ENCODE results near the gene HIC1.
A peak's percentile ranks its signal among the peaks of the same experiment; 100 is the strongest.

HIC1 gene

DNA sequence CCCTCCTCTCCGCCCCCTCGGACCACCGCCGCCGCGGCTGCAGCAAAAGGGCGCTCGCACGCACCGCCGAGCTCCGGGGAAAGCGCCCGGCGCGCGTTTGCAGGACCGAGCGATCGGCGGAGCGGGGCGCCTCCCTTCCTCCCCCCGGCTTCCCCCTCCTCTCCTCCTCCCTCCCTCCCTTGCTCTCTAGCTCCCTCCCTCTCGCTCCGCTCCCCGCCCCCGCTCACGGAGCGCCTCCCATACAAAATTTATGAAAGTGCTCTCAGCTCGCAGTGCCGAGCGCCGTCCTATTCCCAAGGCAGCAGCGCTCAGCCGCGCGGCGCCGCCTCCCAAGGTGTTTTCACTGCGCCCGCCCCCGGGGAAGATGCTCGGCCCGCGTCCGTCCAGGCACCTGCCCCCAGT, 29.7 kb upstream of the HIC1 start, which contains the start of gene RTN4RL1:
Gene RTN4RL1, minus strand, starts transcription at position 115 of the 402 bp plus-strand sequence. CDS start 469 bp downstream, outside the sequence.
- DNase-seq: peak; percentile 66

DNA sequence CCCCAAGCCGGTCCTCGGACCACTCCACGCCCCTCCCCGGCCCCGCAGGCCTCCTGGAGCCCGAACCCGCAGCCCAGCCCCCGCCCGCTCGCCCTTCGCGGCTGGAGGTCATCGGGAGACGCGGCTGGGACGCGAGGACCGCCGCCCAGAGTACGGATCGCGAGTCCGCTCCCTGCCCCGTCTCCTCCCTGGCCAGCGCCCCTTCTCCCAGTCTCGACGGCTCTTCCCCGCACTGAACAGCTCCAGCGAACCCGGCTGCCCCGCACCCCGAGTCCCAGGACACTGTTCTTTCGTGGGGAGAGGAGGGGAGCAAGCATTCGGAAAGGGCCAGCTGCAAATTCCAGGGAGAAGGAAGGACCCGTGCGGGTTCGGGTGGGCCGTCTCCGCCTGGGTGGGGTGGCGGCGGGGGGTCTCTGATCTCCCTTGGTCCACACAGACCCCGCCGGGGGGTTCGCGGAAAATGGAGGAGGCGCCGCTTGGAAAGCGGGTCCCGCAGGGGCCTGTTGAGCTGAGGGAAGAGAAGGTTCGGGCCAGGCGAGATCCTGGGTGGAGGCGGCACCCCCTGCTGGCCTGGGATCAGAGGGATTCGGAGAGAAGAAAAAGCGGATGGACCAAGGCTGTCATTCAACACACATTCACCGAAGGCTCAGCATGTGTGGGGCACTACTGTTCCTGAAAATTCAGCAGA, 29.1 kb upstream of the HIC1 start:
- peak; percentile 47 for DNase-seq

DNA sequence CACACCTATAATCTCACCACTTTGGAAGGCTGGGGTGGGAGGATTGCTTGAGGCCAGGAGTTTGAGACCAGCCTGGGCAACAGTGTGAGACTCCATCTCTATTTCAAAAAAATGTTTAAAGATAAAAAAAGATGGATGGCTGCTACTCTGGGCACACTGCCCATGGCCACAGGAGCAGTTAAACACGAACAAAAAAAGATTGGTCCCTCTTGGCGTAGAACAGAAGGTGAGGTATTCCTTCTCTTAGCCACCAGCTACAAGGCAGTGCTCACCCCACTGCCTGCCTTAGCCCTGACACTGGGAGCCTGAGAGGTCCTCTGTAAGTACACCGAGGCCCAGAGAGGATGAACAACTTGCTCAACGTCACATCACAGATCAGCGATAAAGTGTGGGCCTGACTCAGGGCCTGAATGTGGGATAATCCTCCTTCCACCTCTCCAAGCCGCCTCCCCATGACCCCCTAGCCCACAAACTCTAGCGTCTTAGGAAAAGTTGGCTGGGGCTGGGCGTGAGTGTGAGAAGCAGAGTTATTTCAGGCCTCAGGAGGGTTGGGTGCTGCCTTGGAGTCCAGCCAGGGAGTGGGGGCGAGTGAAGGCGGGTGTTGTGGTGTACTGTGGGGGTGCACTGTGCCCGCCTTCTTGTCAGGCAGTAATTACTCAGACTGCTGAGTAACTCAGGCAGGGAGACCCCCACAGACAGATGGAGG, 27.2 kb upstream of the HIC1 start:
- no peak for DNase-seq

DNA sequence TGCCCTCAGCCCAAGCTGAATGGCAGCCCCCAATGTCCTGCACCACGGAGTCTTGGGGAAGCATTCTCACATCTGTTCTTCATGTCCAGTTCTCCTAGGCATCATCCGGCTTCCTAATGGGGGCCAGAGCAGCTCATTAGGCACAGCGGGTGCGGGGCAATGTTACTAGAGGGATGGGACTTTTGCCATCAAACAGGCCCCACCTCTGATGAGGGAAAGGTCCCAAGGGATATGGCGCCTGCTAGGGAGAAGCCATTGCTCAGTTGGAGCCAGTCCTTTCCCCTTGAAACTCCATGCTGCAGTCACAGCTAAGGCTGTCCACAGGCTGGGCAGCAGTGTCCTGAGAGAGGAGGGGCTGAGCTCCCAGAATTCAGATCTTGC, 26.7 kb upstream of the HIC1 start:
- DNase-seq: no peak

DNA sequence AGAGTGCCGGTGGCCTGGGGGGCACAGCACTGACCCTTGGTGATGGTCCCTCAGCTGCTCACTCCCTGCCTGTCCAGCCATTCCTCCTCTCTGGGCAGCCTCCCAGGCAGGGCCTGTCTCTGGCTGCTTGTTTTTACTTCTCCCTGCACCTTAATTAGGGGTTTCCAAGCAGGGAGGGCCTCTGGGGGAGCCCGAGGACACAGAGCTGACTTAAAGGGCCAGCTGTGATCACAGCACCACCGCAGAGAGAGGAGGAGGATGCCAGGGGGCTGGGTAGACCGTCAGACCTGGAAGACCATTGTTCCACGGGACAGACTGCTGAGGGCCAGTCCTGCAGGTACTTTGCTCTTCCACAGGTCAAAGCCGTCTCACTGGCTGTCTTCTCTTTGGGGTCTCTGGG, 26.2 kb upstream of the HIC1 start:
- DNase-seq: no peak

DNA sequence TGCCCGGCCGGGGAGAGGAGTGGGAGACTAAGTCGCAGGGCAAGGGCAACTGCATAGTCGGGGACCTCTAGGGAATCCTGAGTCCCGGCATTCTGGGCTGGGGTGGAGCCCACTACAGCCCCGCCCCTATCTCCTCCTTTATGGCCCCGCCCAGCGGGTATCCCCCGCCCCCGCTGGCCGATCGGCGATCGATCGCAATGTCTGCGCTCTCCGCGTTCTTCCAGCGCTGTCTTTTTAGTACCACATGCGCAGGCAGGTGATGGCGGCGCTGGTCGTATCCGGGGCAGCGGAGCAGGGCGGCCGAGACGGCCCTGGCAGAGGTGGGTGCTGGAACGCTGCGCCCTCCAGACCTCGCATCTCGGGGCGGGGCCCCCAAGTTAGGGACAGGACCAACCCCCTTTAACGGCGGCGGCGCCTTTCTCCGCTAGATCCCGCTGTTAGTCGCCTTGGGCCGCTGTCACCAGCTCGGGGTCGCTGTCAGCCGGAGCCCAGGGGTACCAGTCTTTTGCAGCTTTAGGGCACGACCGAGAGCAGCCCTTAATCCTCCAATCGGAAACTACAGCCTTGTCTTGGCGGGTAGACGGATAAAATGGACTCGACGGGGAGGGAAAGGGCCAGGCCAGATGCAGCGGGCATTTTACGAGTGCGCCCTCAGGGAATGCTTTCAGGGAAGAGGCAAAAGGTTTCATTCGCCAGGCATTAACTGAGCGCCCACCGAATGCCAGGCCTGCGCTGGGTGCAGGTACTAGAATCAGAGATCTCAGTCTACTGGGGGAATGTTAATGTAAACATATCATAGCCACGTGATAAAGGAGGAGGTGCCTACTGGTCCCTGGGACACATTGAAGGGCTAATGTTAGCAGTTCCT, 24.8 kb upstream of the HIC1 start, which contains the start of gene DPH1:
Gene DPH1, plus strand, starts transcription at position 243 of the 868 bp plus-strand sequence. Its CDS starts 17 bp downstream, at position 260.
- peak; percentile 78 for DNase-seq

DNA sequence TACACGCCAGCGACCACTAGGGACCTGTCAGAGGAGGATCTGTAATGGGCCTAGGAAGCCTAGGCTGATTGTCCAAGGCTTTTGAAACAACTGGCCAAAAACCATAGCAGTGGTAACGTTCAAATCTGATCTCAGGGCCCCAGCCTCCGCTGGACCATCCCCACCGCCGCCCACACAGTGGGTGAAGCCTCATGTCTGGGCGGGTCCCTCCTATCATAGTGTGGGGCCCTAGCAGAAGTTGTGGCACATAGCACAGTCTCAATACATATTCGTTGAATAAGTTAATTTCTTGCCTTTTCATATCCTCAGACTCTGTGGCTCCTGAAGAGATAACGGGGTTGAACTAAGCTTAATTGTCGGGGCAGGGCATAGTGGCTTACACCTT, 24.1 kb upstream of the HIC1 start:
- DNase-seq: no peak

DNA sequence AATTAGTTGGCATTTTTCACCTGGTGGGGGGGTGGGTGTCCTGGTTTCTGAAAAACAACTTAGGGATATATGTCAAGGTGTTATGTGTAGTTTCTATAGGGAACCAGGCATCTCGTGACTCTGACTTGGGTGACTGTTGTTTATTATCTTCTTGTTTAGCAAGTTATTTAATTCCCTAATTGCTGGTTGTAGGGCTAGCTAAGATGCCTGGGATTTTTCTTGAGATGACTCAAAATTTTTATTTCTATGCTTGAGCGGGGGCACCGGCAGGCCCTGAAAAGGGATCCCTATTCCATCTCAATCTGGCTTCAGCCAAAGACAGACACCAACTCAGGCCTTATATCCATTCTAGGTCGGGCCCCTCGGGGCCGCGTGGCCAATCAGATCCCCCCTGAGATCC, 21.8 kb upstream of the HIC1 start:
- no peak for DNase-seq

DNA sequence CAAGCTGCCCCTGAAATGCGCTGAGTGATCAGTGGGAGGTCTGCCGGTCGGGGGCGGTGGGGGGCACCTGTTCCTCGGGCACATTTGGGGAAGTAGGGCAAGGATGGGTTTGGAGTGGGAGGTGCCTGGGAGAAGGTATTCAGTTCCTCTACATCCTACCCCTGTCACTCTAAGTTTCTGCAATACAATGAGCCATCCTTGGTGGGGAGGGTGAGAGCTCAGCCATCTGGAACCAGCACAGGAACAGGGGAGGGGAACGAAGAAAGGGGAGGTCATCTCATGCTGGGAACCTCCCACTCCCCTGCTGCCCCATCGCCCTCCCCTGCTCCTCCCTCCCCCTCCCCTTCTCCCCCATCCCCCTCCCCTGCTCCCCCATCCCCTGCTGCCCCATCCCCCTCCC, 20.7 kb upstream of the HIC1 start:
- DNase-seq: no peak

DNA sequence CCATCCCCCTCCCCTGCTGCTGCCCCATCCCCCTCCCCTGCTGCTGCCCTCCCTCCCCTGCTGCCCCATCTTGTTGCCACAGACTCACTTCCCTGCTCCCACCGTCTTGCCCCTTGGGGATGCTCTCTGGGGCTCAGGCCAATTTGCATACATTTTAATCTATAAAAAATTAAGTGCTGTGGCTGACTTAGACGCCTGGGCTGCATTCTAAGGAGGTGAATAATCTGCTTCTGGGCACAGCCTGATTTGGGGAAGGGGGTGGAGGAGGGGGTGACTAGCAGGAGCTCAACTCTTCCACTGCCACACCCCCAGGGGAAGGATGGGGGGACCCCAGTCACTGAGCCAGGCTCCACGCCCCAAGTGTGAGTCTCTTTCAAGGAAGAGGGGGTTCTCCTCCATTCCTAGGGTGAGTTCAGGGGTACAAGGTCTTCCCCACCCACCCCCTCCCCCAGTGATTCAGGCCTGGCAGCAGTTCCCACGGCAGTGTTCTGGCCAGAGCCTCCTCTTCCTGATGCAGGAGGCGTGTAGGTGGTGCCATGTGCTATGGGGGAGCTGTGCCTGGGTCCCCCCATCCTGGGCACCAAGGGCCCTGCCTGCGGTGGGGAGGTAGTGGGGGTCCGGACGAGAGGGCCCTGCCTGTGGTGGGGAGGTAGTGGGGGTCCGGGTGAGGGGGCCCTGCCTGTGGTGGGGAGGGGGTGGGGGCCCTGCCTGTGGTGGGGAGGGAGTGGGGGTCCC, 19.9 kb upstream of the HIC1 start:
- DNase-seq: no peak

DNA sequence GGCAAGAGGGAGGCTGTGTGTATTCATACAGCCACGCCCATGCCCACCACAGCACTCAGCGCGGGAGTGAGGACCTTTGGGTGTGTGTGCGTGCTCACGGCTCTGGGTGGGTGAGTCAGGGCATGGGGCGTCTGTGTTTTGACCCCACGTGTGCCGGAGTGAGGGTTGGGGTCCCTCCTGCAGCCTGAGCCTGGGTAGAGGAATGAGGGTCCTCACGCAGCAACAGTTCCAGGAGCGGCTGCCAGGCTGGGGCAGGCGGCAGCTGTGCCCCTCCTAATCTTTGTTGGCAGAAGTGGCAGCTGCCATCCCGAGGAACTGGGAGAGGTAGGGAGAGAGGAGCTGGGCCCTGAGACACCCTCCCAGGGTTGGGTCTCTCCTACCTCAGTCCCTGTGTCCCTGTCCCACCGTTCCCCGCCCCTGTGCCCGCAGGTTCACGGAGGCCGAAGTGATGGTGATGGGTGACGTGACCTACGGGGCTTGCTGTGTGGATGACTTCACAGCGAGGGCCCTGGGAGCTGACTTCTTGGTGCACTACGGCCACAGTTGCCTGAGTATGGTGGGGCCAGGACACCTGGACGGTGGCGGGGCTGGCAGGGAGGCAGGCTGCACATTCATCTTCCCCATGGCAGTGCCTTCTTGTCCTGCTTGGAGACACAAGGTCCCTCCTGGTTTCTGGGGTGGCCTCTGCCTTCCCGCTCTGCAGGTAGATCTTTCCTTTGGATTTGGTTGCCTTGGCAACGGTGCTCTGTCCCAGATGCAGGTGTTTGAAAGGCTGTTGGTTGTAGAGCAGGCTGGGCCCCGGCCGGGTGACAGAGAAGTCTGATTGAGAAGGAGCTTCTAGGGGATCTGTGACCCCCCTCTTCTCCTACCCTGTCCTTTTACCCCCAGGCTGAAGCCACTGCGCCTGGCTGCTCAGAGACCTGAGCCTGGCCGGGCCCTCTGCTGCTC, 19.1 kb upstream of the HIC1 start:
- no peak for DNase-seq

DNA sequence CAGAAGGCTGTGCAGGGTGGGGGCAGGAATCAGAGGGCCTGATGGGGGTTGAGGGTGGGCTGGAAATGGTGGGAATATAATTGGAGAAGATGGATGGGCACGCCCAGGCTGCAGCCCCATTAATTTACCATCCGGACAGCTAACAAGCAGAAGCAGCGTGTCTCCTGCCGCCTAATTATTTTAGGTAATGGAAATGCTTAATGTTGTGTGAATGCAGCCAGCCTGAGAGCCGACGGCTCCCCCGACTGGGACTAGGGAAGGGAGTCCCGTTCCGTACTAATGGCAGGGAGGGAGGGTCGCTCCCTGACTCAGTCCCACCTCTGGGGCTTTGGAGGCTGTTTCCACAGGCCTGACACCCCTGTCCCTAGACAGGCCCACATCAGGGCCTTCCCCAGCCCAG, 17.7 kb upstream of the HIC1 start:
- DNase-seq: no peak

DNA sequence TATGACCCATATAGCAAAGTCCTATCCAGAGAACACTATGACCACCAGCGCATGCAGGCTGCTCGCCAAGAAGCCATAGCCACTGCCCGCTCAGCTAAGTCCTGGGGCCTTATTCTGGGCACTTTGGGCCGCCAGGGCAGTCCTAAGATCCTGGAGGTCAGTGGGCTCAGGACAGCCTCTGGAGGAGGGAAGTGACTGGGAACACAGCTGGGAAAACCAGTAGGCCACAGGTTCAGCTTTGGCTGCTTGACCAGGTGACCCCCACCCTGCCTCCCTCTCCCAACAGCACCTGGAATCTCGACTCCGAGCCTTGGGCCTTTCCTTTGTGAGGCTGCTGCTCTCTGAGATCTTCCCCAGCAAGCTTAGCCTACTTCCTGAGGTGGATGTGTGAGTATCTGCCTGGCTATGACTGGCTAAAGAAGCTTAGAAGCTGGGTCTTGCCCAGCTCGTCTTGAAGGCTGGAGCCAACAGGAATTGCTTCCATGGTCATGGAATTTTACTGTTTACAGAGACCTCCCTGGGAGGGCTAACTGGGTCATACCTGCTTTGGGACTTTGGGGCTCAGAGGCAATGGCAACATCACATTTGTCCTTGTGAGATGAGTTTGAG, 14.6 kb upstream of the HIC1 start:
- DNase-seq: no peak

DNA sequence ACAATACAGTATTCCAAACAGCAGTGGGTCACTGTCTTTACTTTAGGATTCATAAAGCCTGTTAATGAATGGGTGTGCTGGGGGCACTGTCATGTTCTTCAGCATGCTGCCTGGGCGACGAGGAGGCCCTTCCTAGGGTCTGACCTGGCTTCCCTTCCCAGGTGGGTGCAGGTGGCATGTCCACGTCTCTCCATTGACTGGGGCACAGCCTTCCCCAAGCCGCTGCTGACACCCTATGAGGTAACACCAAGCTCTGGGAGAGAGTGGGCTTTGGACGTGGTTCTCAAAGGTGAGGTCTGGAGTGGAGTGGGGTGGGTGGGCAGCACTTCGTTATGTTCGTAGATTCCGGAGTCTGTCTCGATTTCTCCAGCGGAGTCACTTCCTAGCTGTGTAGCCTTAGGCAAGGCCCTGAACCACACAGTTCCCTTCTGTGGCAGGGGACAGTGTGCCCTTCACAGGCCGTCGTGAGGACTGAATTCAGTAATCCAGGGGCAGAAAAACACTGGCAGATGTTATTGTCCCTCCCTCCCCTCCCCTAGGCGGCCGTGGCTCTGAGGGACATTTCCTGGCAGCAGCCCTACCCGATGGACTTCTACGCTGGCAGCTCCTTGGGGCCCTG, 13.9 kb upstream of the HIC1 start:
- DNase-seq: no peak

DNA sequence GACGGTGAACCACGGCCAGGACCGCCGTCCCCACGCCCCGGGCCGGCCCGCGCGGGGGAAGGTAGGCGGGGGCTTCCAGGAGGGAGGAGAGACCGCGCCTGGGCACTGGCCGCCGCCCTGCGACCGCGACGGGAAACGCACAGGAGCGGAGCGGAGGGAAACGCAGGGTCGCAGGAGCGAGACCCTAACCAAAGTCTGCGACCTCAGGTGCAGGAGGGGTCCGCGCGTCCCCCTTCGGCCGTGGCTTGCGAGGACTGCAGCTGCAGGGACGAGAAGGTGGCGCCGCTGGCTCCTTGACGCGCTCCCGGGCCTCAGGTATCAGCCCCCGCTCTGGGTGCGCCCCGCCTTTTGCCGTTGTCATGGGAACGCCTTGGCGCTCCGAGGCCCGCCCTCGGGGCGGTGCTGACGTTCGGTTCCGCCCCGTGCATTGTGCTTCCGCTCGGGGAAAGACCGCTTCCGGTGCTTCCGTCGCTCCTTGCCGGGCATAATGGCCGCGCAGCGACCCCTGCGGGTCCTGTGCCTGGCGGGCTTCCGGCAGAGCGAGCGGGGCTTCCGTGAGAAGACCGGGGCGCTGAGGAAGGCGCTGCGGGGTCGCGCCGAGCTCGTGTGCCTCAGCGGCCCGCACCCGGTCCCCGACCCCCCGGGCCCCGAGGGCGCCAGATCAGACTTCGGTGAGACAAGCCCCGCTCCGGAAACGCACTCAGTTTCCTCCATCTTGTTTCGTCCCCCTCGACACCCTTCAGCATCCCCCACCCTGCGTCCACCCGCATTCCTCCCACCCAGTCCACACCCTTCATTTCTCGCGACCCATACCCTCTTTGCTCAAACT, 13.1 kb upstream of the HIC1 start, which contains the start of gene OVCA2:
Gene OVCA2, plus strand, starts transcription at position 462 of the 829 bp plus-strand sequence. Its CDS starts 26 bp downstream, at position 488.
- peak; percentile 89 for DNase-seq

DNA sequence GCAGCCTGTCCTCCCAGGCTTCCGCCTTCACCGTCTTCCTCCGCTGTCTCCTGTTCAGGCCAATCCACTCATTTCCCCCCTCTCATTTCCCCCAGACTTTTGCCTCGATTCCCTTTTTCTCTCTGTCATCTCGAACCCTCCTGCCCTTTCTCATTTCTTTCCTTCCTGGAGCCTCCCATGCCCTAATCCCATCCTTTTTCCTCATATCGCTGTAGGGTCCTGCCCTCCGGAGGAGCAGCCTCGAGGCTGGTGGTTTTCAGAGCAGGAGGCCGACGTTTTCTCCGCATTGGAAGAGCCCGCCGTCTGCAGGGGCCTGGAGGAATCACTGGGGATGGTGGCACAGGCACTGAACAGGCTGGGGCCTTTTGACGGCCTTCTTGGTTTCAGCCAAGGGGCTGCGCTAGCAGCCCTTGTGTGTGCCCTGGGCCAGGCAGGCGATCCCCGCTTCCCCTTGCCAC, 12.5 kb upstream of the HIC1 start:
- no peak for DNase-seq

DNA sequence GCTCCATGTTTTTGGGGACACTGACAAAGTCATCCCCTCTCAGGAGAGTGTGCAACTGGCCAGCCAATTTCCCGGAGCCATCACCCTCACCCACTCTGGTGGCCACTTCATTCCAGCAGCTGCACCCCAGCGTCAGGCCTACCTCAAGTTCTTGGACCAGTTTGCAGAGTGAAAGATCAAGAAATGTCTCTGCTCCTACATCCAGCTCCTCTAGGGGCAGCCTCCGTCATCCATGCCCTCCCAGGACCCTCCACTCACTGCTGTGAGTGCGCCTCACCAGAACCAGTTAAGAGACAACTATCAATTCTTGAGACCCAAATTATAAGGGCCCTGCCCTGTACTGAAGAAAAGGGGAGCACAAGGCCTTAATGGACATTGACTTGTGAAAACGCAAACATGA, 12.0 kb upstream of the HIC1 start:
- DNase-seq: no peak

DNA sequence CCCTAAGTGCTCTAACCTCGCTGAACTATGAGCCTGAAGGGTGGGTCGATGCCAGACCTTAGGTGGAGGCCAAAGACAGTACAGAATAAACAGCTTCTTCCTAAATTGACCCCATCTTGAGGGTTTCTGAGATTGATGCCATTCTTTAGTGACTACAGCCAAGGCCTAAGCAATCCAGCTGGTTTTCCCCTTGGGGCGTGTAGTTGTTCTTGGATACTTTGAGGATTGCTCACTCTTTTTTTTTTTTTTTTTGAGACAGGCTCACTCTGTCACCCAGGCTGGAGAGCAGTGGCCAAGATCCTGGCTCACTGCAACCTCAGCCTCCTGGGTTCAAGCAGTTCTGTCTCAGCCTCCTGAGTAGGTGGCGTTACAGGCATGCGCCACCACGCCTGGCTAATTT, 11.1 kb upstream of the HIC1 start:
- no peak for DNase-seq

DNA sequence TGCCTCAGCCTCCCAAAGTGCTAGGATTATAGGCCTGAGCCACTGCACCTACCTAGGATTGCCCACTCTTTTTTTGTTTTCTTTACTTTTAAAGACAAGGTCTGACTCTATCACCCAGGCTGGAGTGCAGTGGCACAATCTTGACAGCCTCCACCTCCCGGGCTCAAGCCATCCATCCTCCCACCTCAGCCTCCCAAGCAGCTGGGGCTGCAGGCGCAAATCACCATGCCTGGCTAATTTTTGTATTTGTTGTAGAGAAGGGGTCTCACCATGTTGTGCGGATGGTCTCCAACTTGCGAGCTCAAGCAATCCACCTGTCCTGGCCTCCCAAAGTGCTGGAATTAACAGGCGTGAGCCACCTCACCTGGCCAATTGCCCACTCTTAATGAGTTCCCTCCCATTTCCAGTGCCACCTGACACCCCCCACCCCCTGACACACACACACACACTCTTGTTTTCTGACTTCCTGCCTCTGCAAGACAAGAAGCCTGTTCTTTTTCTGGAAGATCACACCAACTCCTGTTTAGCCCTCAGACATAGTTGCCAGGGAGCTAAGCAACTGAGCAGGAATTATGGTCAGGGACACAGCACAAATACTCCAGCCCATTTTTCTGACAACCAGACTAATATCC, 10.5 kb upstream of the HIC1 start:
- no peak for DNase-seq
